ENCODE results near the gene PLOD1.
"Not testable (repeated sequence)": the region's sequence is repeated elsewhere in the genome, so short reads cannot be mapped to it uniquely, and the experiment has no call there.

The PLOD1 gene

DNA sequence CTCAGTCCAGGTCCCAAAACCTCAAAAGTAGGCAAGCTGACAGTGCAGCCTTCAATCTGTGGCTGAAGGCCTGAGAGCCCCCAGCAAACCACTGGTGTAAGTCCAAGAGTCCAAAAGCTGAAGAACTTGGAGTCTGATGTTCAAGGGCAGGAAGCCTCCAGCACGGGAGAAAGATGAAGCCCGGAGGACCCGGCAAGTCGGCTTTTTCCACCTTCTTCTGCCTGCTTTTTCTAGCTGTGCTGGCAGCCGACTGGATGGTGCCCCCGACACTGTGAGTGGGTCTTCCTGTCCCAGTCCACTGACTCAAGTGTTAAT is 23.6 kb upstream of the PLOD1 start:
- H3K27ac ChIP-seq: peak overlapping the region in 1 of 21 experiments; percentile 14
- not testable (repeated sequence) for H3K4me3 ChIP-seq

DNA sequence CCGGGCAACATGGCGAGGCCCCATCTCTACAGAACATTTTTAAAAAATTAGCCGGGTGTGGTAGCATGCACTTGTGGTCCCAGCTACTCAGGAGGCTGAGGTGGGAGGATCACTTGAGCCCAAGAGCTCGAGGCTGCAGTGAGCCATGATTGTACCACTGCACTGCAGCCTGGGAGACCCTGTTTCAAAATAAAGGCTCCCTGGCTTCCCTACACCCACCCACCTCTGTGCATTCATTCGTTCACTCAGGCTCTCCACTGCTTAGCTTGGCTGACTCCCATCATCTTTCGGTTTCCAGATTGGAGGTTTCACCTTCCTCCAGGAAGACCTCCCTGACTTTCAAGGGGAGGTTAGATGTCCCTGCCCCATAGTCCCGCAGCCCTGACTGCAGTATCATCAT is 22.5 kb upstream of the PLOD1 start:
- H3K4me3 ChIP-seq: no peak overlapping the region
- no peak overlapping the region for H3K27ac ChIP-seq

DNA sequence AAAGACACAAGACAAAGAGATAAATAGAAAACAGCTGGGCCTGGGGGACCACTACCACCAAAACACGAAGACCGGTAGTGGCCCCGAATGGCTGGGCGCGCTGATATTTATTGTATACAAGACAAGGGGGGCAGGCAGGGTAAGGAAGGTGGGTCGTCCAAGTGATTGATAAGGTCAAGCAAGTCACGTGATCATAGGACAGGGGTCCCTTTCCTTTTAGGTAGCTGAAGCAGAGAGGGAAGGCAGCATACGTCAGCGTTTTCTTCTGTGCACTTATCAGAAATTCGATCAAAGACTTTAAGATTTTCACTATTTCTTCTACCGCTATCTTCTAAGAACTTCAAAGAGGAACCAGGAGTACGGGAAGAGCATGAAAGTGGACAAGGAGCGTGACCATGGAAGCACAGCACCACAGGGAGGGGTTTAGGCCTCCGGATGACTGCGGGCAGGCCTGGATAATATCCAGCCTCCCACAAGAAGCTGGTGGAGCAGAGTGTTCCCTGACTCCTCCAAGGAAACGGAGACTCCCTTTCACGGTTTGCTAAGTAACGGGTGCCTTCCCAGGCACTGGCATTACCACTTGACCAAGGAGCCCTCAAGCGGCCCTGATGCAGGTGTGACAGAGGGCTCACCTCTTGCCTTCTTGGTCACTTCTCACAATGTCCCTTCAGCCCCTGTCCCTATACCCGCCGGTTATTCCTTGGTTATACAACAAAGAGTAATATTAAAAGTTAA is 21.9 kb upstream of the PLOD1 start:
- H3K27ac ChIP-seq, H3K4me3 ChIP-seq: not testable (repeated sequence)

DNA sequence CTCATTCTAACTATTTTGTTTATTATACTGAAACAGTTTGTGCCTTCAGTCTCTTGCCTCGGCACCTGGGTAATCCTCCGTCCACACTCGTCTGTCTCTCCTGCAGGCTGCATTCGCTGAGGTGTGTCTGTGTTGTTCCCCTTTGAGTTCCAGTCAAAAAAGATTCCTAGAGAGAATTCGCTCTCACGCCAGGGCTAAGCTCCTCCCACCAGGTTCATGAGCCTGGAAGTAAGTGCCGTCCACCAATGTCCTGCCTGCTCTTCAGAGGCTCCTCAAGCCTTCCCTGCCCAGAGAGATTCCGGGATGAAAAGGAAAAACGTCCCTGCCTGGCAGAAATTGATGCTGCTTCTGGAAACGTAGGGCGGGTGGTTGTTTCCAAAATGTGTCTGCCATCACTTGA is 21.2 kb upstream of the PLOD1 start:
- Histone ChIP-seq H3K27ac (no peak overlapping the region), H3K4me3 (no peak overlapping the region)

DNA sequence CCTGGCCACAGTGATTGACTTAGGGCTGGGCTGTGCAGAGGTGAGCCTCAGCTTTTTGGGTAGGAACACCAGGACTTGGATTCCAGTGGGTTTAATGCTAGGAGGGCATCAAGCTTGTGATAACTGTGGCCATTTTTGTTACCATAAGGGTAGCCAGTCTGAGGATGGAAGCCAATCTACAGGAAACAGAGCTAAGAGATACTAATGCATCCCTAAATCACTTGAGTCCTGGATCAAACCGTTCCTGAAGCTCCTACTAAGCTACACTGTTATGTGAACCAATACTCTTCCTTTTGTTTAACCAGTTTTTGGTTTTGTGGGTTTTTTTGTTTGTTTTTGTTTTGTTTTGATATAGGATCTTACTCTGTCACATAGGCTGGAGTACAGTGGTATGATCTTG is 20.5 kb upstream of the PLOD1 start:
- H3K4me3 ChIP-seq: no peak overlapping the region
- H3K27ac ChIP-seq: no peak overlapping the region

DNA sequence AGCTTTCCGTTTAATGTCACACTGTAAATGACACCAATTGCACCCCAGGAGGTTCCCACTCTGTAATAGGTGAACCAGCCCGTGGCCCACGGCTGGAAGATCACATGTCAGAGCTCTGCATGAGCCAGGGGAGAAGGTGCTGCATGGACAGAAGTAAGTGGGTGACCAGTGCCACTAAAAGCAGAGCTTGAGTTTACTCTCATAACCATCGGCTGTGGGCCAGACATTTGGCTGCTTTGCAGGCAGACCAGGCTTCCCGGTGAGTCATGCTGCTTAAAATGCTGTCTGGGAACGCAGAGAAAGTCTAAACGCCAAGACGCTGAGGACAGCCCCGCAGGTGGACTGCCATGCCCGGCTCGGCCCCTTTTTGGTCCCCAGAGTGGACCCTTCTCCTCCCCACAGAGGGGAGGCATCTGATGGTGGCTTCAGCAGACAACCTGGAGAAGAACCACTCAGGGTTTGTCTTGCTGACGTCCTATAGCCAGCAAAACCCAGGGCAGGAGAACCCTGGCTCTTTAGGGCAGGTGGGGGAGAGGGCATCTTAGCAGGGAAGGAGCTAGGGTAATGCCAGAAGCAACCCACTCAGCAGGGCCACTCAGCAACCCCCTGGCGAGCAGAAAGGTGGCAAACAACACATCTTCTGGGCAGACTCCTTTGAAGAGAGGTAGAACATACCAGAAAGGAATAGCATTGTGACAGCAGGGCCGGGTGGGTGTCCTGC is 15.6 kb upstream of the PLOD1 start:
- H3K27ac ChIP-seq: peak overlapping the region in 9 of 21 experiments; percentile 0 to 50 (median 36)

DNA sequence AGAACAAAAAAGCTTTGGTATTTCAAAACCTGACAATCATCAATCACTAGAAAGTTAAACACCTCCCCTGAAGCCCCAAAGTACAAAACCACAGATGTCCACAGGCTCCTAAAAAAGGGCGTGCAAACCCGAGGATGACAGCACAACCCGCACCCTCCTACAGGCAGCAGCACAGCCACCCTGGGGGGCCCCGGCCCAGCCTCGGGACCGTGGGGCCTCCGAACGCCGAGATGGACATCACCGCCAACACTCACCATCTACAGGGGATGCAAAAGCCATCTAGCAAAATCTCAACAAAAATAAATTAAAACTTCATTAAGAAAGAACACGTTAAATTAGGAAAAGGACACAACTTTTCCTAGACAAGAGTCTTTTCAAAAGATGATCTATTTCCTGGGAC is 14.9 kb upstream of the PLOD1 start:
- H3K4me3 ChIP-seq: no peak overlapping the region
- peak overlapping the region in 2 of 21 experiments; percentile 14 to 42 for H3K27ac ChIP-seq

More for the DNA sequence above, 15.6 kb upstream of the PLOD1 start:
- no peak overlapping the region for H3K4me3 ChIP-seq

DNA sequence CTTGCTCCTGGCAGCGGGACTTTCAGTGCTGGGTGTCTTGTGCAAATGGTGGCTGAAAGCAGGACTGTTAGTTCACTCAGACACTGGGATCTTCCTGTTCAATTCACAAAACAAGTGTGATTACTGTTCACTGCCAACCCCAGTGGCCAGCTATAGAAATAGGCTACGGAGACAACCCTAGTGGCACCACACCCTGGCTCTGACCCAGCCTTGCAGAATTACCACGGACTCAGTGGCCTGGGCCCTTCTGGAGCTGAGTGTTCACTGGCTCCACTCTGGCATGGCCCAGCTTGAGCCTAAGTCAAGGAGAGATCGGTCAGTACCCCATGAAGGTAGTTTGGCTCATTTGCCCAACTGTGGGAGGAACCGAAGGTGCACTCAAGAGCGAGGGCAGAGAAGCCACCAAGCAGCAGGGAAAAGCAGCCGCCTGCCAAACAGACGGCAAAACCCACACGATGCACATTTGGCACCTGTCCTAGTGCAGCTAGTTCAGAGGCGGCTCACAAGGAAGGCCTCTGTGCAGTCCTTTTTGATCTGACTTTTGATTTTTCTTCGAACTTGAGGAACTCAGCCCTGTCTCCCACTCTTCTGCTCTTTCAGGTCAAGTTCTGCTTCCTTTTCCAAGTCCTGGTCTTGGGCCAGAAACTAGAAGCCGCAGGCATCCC is 14.1 kb upstream of the PLOD1 start:
- Histone ChIP-seq H3K27ac (peak overlapping the region in 3 of 21 experiments; percentile 14 to 42 (median 30)), H3K4me3 (no peak overlapping the region)

DNA sequence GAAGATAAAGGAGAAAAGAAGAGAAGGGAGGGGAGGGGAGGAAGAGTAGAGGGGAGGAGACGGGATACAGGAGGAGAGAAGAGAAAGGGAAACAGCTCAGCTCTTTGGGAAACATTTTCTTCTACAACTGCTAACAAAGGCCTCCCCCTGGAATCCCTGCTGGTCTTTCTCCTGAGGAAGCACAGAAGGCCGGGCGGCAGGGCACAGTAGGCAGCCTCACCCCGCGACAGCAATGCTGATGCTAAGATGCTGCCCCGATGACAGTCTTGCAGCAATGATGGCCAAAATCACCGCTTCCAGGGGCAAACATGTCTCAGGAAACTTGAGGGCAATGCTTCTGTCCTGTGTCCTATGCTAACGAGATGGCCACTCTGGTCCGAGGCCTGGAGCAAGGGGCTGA is 13.5 kb upstream of the PLOD1 start:
- no peak overlapping the region for H3K4me3 ChIP-seq
- H3K27ac ChIP-seq: peak overlapping the region in 2 of 21 experiments; percentile 30 to 42

DNA sequence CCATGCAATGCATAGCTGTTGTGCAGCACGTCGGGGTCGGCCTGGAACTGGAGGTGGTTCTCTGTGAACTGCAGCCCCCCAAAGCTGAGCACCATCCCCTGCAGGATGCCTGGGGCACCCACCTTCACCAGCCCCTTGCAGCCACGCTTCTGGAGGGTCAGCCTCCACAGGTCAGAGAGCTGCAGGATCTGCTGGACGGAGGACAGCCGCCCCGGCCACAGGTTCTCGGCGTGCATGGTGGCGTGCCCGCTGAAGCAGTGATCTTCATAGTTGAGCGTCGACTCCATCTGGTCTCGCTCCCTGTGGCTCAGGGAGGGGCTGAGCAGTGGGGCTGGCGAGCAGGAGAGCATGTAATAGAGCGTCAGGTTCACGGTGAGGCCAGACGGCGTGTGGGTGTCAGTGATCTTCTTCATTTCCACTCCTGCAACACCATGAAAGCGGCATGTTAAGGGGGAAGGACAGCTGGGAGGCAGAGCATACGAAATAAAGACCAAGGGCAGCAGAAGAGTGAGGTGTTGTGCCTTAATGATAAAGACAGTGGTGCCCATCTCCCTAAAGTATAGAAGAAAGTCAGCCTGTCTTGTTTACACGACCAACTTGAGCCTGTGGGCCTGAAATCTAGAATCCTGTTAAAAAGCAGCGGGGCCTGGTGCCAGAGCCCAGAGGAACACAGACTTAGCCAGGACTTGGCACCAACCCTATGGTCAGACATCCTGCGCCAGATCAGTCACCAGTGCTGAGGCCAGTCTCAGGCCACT is 11.3 kb upstream of the PLOD1 start:
- peak overlapping the region in 1 of 21 experiments; percentile 11 for H3K27ac ChIP-seq
- no peak overlapping the region for H3K4me3 ChIP-seq

DNA sequence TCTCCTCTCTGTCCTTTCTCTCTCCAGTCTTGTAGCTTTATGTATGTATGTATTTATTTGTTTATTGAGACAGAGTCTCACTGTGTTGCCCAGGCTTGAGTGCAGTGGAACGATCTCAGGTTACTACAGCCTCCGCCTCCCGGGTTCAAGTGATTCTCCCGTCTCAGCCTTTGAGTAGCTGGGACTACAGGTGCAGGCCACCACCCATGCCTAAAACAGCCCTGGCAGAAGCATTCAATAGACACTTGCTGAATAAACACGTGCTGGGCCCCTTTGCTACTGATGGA is 10.7 kb upstream of the PLOD1 start:
- peak overlapping the region in 1 of 21 experiments; percentile 11 for H3K27ac ChIP-seq
- peak overlapping the region in 2 of 7 experiments; percentile 66 to 88 for H3K4me3 ChIP-seq

DNA sequence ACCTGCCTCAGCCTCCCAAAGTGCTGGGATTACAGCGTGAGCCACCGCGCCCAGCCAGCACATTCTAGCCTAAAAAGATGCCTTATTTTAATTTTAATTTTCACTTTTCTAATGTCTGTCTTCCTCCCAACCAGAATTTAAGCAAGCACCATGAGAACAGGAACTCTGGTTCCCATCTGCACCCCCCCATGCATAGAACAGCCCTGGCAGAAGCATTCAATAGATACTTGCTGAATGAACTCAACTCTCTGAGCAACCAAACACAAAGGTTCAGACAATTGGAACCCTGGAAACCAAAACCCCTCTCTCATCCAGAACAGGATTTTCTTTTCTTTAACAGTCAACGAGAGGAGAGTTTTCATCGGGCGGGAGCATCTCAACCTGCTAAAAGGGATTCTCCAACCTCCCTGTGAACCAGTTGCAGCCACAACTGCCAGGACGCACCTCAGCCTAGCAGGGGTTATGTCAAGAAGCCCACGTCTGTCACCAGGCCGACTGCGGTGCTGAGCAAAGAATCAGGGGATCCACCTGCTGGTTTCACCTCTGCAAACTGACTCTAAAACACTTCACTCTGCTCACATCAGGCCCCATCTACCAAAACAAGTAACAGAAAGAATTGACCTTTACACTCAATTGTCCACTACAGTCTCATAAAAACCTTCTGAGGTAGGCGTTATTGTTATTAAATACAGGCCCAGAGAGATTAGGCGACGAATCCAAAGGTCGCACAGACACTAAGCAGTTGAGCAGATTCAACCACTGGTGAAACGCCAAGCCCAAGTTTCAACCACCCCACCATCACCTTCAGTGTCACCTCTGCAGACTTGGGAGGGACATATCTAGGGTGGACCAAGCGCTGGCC is 10.0 kb upstream of the PLOD1 start:
- Histone ChIP-seq H3K4me3 (peak overlapping the region; percentile 51 to 88 (median 61)), H3K27ac (peak overlapping the region in 8 of 21 experiments; percentile 4 to 82 (median 37))

DNA sequence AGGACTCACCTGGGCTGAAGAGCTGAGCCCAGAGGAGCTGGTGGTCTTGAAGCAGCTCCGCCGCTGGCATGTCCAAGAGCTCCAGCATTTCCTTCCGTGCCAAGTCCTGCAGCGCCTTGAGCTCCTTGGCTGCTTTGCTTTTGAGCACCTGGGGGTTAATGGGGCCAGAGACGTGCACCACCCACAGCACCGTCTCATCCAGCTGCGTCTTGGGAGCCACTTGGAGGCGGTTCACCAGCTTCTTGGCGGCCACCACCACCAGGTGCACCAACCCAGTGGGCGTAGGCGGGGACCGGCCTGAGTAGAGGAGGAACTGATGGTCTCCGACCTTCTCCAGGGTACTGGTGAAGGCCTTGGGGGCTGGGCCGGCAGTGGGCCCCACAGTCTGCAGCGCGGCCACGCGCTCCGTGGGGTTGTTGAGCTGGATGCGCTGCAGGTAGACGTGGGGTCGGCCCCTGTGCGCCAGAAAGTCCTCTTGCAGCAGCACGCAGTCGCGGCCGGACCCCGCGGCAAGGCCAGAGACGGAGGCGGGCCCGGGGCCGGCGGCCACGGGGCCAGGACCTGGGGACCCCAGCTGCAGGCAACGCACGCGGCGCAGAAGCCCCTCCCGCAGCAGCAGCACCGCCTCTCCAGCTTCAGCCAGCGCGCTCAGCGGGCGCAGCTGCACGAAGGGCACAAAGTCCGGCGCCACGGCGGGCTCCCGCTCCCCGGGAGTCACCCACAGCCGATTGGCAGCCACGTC is 9.2 kb upstream of the PLOD1 start:
- peak overlapping the region; percentile 51 to 88 (median 61) for H3K4me3 ChIP-seq
- peak overlapping the region in 18 of 21 experiments; percentile 22 to 85 (median 67) for H3K27ac ChIP-seq

DNA sequence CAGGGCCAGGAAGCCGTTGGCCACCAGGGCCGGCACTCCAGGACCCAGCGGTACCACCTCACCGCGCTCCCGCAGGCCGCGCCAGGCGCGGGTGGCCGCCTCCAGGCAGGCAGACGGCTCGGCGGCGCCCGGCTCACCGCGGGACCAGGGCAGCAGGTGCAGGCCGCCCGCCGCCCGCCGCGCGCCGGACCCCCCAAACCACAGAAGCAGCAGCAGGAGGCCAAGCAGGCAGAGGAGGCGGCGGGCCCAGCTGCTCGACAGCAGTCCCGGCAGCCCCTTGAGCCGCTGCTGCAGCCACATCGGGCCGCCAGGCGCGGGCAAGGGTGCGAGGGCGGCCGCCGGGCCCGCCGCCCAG is 8.6 kb upstream of the PLOD1 start:
- peak overlapping the region in 16 of 21 experiments; percentile 22 to 85 (median 72) for H3K27ac ChIP-seq
- H3K4me3 ChIP-seq: peak overlapping the region; percentile 51 to 88 (median 61)

DNA sequence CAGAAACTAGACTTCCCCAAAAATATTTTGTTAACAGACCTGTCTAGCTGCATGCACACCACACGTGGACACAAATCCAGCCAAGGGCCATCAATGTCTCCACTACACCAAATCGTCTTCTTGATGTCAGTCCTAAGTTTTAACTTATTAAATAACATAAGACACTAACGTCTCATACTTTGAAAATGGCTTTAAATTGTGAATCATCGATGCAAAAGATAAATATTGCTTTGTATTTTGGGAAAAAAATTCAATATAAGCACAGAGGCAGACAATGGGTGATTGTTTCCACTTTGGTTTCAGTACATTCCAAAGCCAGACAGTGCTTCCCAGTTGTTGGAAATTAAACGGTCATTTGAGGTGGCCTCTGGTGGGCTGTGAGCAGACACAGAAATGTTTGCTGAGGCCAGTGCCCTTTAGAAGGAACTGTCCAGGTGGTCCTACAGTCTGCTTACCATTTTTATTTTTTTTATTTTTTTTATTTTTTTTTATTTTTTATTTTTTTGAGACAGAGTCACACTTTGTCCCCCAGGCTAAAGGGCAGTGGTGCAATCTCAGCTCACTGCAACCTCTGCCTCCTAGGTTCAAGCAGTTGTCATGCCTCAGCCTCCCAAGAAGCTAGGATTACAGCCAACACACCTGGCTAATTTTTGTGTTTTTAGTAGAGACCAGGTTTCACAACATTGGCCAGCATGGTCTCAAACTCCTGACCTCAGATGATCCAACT is 6.5 kb upstream of the PLOD1 start:
- Histone ChIP-seq H3K4me3 (no peak overlapping the region), H3K27ac (no peak overlapping the region)

DNA sequence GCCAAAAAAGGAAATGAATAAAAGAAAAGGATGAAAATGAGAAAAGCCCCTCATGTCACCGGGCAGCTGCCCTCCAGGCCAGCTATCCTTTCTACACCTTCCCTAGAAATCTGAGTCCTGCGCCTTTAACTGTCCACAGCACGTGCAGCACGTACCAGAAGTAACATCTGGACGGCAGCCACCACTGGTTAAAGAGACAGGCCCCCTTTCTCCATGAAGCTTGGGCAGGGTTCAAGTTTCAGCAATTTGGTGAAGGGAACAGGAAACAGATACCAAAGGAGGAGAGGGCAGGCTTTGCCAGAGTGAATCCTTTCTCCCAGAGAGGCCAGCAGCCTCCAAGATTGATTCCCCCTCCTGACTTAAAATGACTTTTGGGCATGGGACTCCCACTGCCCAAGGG is 4.7 kb upstream of the PLOD1 start:
- peak overlapping the region in 15 of 21 experiments; percentile 5 to 76 (median 52) for H3K27ac ChIP-seq
- H3K4me3 ChIP-seq: no peak overlapping the region

DNA sequence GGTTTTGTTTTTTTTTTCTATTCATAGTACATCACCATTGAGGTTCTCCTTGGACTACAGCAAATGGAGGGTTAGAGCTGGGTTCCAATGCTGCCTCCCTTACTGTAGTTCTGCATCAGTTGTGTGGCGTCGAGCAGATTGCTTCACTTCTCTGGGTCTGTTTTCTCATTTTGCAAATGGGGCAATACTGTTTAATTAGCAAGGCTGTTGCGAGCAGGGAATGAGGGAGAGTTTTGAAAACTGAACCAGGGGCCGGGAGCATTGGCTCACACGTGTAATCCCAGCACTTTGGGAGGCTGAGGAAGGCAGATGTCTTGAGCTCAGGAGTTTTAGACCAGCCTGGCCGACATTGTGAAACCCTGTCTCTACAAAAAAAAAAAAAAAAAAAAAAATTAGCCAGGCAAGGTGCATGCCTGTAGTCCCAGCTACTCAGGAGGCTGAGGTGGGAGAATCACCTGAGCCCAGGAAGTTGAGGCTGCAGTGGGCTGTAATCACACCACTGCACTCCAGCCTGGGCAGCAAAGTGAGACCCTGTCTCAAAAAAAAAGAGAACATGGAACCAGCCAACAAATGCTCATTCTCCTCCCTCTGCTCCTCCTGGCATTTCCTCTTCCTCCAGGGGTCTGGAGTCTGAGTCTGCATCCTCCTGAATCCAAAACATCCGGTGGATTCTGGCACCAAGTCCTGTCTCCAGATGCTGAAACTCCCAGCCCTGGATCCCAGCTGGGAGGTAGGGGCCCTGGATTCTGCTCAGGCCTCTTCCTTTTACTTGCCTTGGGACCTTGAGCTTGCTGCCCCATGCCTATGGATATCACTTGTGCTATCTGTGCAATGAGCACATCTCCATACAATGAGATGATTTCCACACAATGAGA is 3.7 kb upstream of the PLOD1 start:
- Histone ChIP-seq H3K27ac (peak overlapping the region in 14 of 21 experiments; percentile 1 to 73 (median 46)), H3K4me3 (no peak overlapping the region)
